GM23248 (cell line): ENCODE data around the gene UBE2I. TPM values are rescaled to one million over a fixed set of nuclear protein-coding genes. Genes with fewer than 3 reads are reported as not detected.

Experiments used
- DNase-seq: peaks from one replicate; pipeline ENCODE4 v3.0.0-alpha.2; 2015
- H2AFZ ChIP-seq: fragments of 200-600 bp; sonication (generic); 2 replicates; pipeline ENCODE4 v1.6.1; 2016; ENCODE audit warnings: antibody characterized with exemption
- H3F3A ChIP-seq: fragments of 200-600 bp; sonication (generic); 2 replicates; pipeline ENCODE4 v1.6.1; 2016; ENCODE audit warnings: mild to moderate bottlenecking, antibody characterized with exemption, mixed run types; ENCODE audit not compliant: insufficient read depth
- H3K27ac ChIP-seq: fragments of 200-600 bp; sonication (generic); 2 replicates; pipeline ENCODE4 v1.5.1; 2016; ENCODE audit warnings: mild to moderate bottlenecking
- H3K27me3 ChIP-seq: fragments of 200-600 bp; sonication (generic); replicated peaks from 2 replicates; pipeline ENCODE4 v1.6.1; 2016; ENCODE audit warnings: mild to moderate bottlenecking; ENCODE audit not compliant: insufficient read depth
- H3K36me3 ChIP-seq: fragments of 200-600 bp; sonication (generic); 2 replicates; pipeline ENCODE4 v1.6.1; 2016; ENCODE audit warnings: low read depth, mild to moderate bottlenecking
- H3K4me1 ChIP-seq: fragments of 200-600 bp; sonication (generic); 2 replicates; pipeline ENCODE4 v1.6.1; 2016; ENCODE audit warnings: mild to moderate bottlenecking; ENCODE audit not compliant: insufficient read depth
- H3K4me2 ChIP-seq: fragments of 200-600 bp; sonication (generic); one replicate; pipeline ENCODE4 v1.6.1; 2016; ENCODE audit warnings: mild to moderate bottlenecking; ENCODE audit not compliant: unreplicated experiment
- H3K4me3 ChIP-seq: fragments of 200-600 bp; sonication (generic); 2 replicates; pipeline ENCODE4 v1.5.1; 2016; ENCODE audit warnings: mild to moderate bottlenecking
- H3K79me2 ChIP-seq: fragments of 200-600 bp; sonication (generic); 2 replicates; pipeline ENCODE4 v1.6.1; 2016; ENCODE audit warnings: mild to moderate bottlenecking; ENCODE audit not compliant: insufficient read depth
- H3K9ac ChIP-seq: fragments of 200-600 bp; sonication (generic); 2 replicates; pipeline ENCODE4 v1.6.1; 2016; ENCODE audit warnings: mild to moderate bottlenecking
- H3K9me2 ChIP-seq: fragments of 200-600 bp; sonication (generic); 2 replicates; pipeline ENCODE4 v1.6.1; 2016; ENCODE audit warnings: mixed run types, mild to moderate bottlenecking, moderate library complexity; ENCODE audit not compliant: insufficient read depth
- H3K9me3 ChIP-seq: fragments of 200-600 bp; sonication (generic); one replicate; pipeline ENCODE4 v1.6.1; 2017; ENCODE audit warnings: low read depth
- H4K20me1 ChIP-seq: fragments of 200-600 bp; sonication (generic); 2 replicates; pipeline ENCODE4 v1.6.0; 2016; ENCODE audit not compliant: insufficient read depth
- EZH2 ChIP-seq: fragments of 200-600 bp; sonication (generic); IDR thresholded peaks from 2 replicates; pipeline ENCODE4 v1.6.1; 2018; ENCODE audit warnings: antibody characterized with exemption, mild to moderate bottlenecking; ENCODE audit not compliant: insufficient read depth, poor library complexity, severe bottlenecking
- EZH2phosphoT487 ChIP-seq: fragments of 200-600 bp; sonication (generic); IDR thresholded peaks from 2 replicates; pipeline ENCODE4 v1.6.1; 2018; ENCODE audit warnings: antibody characterized with exemption, moderate library complexity, mild to moderate bottlenecking, low read depth; ENCODE audit not compliant: insufficient read depth
- WGBS, 2 experiments: methylation state at CpG; one replicate each; pipeline ENCODE4 v1.1.6; 2015 to 2017; ENCODE audit warnings: low lambda C conversion rate in 2 of 2, low coverage in 1 of 2; ENCODE audit errors: missing lambda C conversion rate in 2 of 2; 5-methylcytosine and 5-hydroxymethylcytosine counted together
- in situ Hi-C: fragments of 300-500 bp; cut with MboI; formaldehyde crosslinking; loops from 2 replicates; pipeline ENCODE4 v1.15.0; 2020
- polyA plus RNA-seq: library from polyadenylated mRNA; unstranded; fragments of >200 nt; fragmentation: Nextera tagmentation; extraction: Ambion mirVana; gene quantifications from 2 replicates; pipeline ENCODE4 v1.2.1, GENCODE V29; 2016
- total RNA-seq: library from RNA; depleted of rRNA; stranded (reverse); fragments of >200 nt; shearing (Covaris generic); gene quantifications from 2 replicates; pipeline ENCODE4 v1.2.3, GENCODE V29; 2014

Gene UBE2I
- total and polyA plus RNA-seq, 2 experiments from 2014 or later = 77.7 to 134 TPM

DNA sequence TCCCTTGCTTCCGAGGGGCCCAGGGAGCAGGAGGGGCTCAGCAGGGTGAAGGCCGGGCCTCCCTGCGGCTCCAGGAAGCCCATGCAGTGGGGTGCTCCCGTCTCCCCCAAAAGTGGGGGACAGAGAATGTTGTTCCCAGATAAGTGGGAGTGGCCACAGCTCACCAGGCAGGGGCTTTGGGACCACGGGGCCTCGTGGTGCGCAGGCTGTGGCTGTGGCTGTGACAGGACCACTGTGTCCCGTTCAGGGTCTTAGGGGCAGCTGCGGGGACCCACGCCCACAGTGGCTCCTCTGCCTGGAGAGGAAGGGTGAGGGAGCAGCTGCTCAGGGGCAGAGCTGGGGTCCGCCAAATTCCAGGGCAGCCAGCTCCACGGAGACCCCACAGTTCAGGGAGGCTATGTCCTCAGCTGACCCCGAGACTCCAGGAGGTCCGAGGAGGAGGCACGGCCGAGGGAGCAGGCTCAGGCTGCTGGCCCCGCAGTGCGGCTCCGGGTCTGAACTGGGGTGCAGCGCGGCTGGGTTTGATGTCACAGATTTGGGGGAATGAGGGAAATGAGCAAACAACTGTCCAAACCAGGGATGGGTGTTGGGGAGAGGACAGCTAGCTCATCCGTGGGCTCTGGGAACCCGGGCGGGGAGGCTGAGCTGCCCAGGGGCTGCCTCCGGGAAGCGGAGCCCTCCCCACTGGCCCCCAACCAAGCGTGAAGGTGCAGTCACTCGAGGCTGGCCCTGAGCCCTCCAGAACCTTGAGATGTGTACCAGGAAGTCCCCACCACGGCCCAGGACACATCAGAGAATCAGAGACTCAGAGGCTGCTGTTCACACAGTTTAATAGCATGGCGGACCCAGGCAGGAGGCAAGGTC lies 30.1 kb upstream of the UBE2I start:
- Histone ChIP-seq H3K9me3 (no peaks in the 10 kb centered on the region), H3K4me3 (no peak overlapping the region), H3K4me1 (no peaks in the 10 kb centered on the region), H2AFZ (no peak overlapping the region), H3F3A (no peaks in the 10 kb centered on the region), H3K36me3 (no peaks in the 10 kb centered on the region), H3K4me2 (no peak overlapping the region), H3K9ac (no peak overlapping the region), H4K20me1 (no peaks in the 10 kb centered on the region), H3K27me3 (peaks cover 4% of the 10 kb centered on the region; the same call in 1 of the 2 replicates), H3K9me2 (no peaks in the 10 kb centered on the region), H3K27ac (no peak overlapping the region), H3K79me2 (no peaks in the 10 kb centered on the region)
- no peak for DNase-seq
- TF ChIP-seq EZH2 (no peak), EZH2phosphoT487 (no peak)
- in situ Hi-C loops = no loop called here
- 67% methylated on average over 27 to 28 of the region's 30 CpGs for WGBS, 2 experiments

- in situ Hi-C loops = no loop called here
- H3K9me3 ChIP-seq = no peaks in the 10 kb centered on the region
- H3K36me3 ChIP-seq = no peaks in the 10 kb centered on the region
- H3K4me3 ChIP-seq = no peak overlapping the region
- no peaks in the 10 kb centered on the region for H3F3A ChIP-seq
- peaks cover 4% of the 10 kb centered on the region; the same call in 1 of the 2 replicates for H3K27me3 ChIP-seq
- no peaks in the 10 kb centered on the region for H4K20me1 ChIP-seq
- H3K27ac ChIP-seq = no peak overlapping the region
- H3K9me2 ChIP-seq = no peaks in the 10 kb centered on the region
- no peaks in the 10 kb centered on the region for H3K79me2 ChIP-seq
- no peak overlapping the region for H3K9ac ChIP-seq
- H3K4me1 ChIP-seq = no peaks in the 10 kb centered on the region
- no peak for TF ChIP-seq EZH2
- no peak for TF ChIP-seq EZH2phosphoT487
- 73 to 77% methylated on average over 25 to 29 of the region's 29 CpGs for WGBS, 2 experiments
- no peak overlapping the region for H2AFZ ChIP-seq
- no peak for DNase-seq
- no peak overlapping the region for H3K4me2 ChIP-seq
Observed at GRCh38 chr16:1279945-1280589, 29.4 kb upstream of the UBE2I start.

DNA sequence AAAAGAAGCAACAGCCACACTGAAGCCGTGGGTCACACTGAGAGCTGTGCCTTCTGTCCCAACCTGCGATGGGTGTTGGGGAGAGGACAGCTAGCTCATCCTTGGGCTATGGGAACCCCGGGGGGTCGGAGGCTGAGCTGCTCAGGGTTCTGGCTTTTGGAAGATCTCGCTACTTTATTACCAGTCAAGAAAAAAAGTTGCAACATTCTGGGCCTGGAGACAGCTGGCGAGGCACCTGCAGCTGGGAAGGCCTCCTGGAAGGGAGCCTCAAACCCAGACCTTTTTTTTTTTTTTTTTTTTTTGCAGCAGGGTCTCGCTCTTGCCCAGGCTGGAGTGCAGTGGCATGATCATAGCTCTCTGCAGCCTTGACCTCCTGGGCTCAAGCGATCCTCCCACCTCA lies 28.7 kb upstream of the UBE2I start:
- Histone ChIP-seq H4K20me1 (no peaks in the 10 kb centered on the region), H3K4me2 (no peak overlapping the region), H3K36me3 (no peaks in the 10 kb centered on the region), H3K4me1 (no peaks in the 10 kb centered on the region), H3K9me2 (no peaks in the 10 kb centered on the region), H3K27ac (no peak overlapping the region), H3K9ac (no peak overlapping the region), H2AFZ (no peak overlapping the region), H3K9me3 (no peaks in the 10 kb centered on the region), H3K27me3 (peaks cover 7% of the 10 kb centered on the region), H3K79me2 (no peaks in the 10 kb centered on the region), H3K4me3 (no peak overlapping the region), H3F3A (no peaks in the 10 kb centered on the region)
- TF ChIP-seq EZH2phosphoT487 (no peak), EZH2 (no peak)
- no peak for DNase-seq
- 31 to 32% methylated on average over 8 of the region's 8 CpGs for WGBS, 2 experiments
- in situ Hi-C loops = no loop called here

- H3F3A ChIP-seq = no peaks in the 10 kb centered on the region
- no peaks in the 10 kb centered on the region for H3K79me2 ChIP-seq
- no peak overlapping the region for H2AFZ ChIP-seq
- no peaks in the 10 kb centered on the region for H3K4me1 ChIP-seq
- H3K9ac ChIP-seq = no peak overlapping the region
- no peaks in the 10 kb centered on the region for H3K9me3 ChIP-seq
- no peaks in the 10 kb centered on the region for H3K9me2 ChIP-seq
- peaks cover 7% of the 10 kb centered on the region for H3K27me3 ChIP-seq
- no peaks in the 10 kb centered on the region for H4K20me1 ChIP-seq
- H3K36me3 ChIP-seq = no peaks in the 10 kb centered on the region
- H3K4me2 ChIP-seq = no peak overlapping the region
- WGBS, 2 experiments = 60 to 69% methylated on average over 16 of the region's 16 CpGs
- in situ Hi-C loops = no loop called here
- TF ChIP-seq EZH2 (no peak), EZH2phosphoT487 (no peak)
- H3K4me3 ChIP-seq = no peak overlapping the region
- no peak for DNase-seq
- H3K27ac ChIP-seq = no peak overlapping the region
Observed at GRCh38 chr16:1281517-1281916, 27.9 kb upstream of the UBE2I start.
